K562 (cell line): ENCODE measurements around the gene AGPAT1. TPM values are rescaled to one million over a fixed set of nuclear protein-coding genes. Genes with fewer than 3 reads are reported as not detected.

Experiments used
- CXXC5 ChIP-seq: fragments of 250-450 bp; sonication (Bioruptor Pico); IDR thresholded peaks from 2 replicates; pipeline ENCODE4 v1.8.0; 2022; ENCODE audit warnings: inconsistent platforms, mild to moderate bottlenecking, moderate library complexity
- EHMT2 ChIP-seq: fragments of 450-650 bp; IDR thresholded peaks from 2 replicates; pipeline ENCODE4 v1.6.1; 2018; ENCODE audit warnings: antibody characterized with exemption
- HNRNPLL ChIP-seq: fragments of 200-400 bp; formaldehyde crosslinking; IDR thresholded peaks from 2 replicates; pipeline ENCODE4 v1.6.1; 2017; ENCODE audit warnings: low read length, low read depth, mild to moderate bottlenecking; ENCODE audit not compliant: poor library complexity, severe bottlenecking
- LEF1 ChIP-seq: fragments of 450-650 bp; IDR thresholded peaks from 2 replicates; pipeline ENCODE4 v1.6.1; 2016; ENCODE audit warnings: mild to moderate bottlenecking
- POLR2G ChIP-seq: fragments of 200-400 bp; formaldehyde crosslinking; IDR thresholded peaks from 2 replicates; pipeline ENCODE4 v1.6.1; 2017; ENCODE audit warnings: low read depth, mild to moderate bottlenecking, antibody characterized with exemption, low read length, moderate library complexity
- POLR3A ChIP-seq: IDR thresholded peaks from 2 replicates; pipeline ENCODE4 v1.6.1; 2011; ENCODE audit warnings: borderline replicate concordance, mild to moderate bottlenecking, moderate library complexity; ENCODE audit not compliant: insufficient read length, insufficient read depth; ENCODE audit errors: extremely low read depth
- ZNF12 ChIP-seq: sonication (generic); formaldehyde crosslinking; IDR thresholded peaks from 2 replicates; pipeline ENCODE4 v1.4.0; 2020; ENCODE audit warnings: mild to moderate bottlenecking, missing genetic modification reagents
- ZNF695 ChIP-seq: fragments of 450-650 bp; formaldehyde crosslinking; IDR thresholded peaks from 2 replicates; pipeline ENCODE4 v1.4.0; 2020; ENCODE audit warnings: mild to moderate bottlenecking, moderate library complexity
- polyA plus RNA-seq, 8 experiments: library from polyadenylated mRNA; depleted of rRNA in 4 of 8; stranded (reverse) in 5 of 8; unstranded in 3 of 8; fragments of >200 nt; fragmentation: Nextera tagmentation in 2 of 8; fragmentation: Illumina TruSeq in 1 of 8; extraction: Ambion mirVana in 2 of 8; extraction: Trizol in 1 of 8; gene quantifications; 2 replicates each; pipeline versions ENCODE4 v1.2.1 to v1.2.3, GENCODE V29; 2011 to 2014; ENCODE audit warnings: inconsistent platforms in 1 of 8, missing spikeins in 1 of 8
- total RNA-seq, 7 experiments: library from RNA; depleted of rRNA in 6 of 7; stranded (reverse); fragments of >200 nt in 6 of 7; fragmentation: Illumina TruSeq in 2 of 7; extraction: Trizol in 2 of 7; gene quantifications; 2 replicates each; pipeline versions ENCODE4 v1.2.1 to v1.2.3, GENCODE V29; 2011 to 2021; ENCODE audit warnings: low replicate concordance in 1 of 7
- TF ChIP-seq, protein P1 (sequence below): fragments of 450-650 bp; IDR thresholded peaks from 2 replicates; pipeline ENCODE4 v1.6.1; 2016; ENCODE audit warnings: mild to moderate bottlenecking, moderate library complexity
- TF ChIP-seq, protein P2 (sequence below): IDR thresholded peaks from 2 replicates; pipeline ENCODE4 v1.6.1; 2011; ENCODE audit not compliant: insufficient read length; ENCODE audit errors: extremely low read depth
- TF ChIP-seq, protein P3 (sequence below), 2 experiments: fragments of 450-650 bp; IDR thresholded peaks; 2 replicates each; pipeline ENCODE4 v1.6.1; 2016
- TF ChIP-seq, protein P4 (sequence below): fragments of 450-650 bp; formaldehyde crosslinking; IDR thresholded peaks from 2 replicates; pipeline ENCODE4 v1.4.0; 2020; ENCODE audit warnings: mild to moderate bottlenecking

Gene AGPAT1
- total and polyA plus RNA-seq, 9 of the 15 experiments (the other 6 are each of a cell fraction or from before 2014, with no cell fraction given), result 37.9 to 176 (median 69.4) TPM

DNA sequence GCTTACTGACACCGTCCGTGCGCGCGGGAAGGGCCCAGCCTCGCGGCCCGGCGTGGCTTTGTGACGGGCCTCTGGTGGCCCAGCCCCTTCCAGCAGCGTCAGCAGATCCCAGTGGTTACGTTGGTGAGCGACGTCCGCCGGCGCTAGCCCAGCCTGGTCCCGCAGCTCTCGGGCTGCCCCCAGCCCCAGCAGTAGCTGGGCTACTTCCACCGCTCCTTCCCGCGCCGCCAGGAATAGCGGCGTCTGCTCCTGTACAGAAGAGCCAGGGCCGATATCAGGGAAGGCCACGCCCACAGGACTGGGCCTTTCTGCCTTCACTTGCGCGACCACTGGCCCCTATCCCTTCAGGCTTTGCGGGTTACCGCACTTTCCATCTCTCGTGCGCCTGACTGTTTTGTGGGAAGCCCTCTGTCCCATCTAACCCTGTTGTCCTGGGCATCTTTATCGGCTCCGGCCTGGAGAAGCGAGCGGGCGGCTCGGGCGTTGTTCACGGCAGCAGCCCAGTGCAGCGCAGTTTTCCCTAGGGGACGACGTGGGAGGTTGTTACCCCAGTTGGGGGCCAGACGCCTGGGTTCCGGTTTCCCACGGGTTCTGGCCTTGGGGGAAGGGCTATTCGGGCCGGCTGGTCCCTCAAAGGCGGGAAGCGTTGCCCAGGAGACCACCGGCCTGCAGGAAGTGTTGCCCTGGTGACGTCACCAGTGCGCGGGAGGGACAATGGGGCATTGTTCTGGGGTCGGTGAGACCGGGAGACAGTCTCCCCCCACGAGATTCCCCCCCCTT lies 20.2 kb upstream of the AGPAT1 start (continued):
- TF ChIP-seq, protein P1, sequence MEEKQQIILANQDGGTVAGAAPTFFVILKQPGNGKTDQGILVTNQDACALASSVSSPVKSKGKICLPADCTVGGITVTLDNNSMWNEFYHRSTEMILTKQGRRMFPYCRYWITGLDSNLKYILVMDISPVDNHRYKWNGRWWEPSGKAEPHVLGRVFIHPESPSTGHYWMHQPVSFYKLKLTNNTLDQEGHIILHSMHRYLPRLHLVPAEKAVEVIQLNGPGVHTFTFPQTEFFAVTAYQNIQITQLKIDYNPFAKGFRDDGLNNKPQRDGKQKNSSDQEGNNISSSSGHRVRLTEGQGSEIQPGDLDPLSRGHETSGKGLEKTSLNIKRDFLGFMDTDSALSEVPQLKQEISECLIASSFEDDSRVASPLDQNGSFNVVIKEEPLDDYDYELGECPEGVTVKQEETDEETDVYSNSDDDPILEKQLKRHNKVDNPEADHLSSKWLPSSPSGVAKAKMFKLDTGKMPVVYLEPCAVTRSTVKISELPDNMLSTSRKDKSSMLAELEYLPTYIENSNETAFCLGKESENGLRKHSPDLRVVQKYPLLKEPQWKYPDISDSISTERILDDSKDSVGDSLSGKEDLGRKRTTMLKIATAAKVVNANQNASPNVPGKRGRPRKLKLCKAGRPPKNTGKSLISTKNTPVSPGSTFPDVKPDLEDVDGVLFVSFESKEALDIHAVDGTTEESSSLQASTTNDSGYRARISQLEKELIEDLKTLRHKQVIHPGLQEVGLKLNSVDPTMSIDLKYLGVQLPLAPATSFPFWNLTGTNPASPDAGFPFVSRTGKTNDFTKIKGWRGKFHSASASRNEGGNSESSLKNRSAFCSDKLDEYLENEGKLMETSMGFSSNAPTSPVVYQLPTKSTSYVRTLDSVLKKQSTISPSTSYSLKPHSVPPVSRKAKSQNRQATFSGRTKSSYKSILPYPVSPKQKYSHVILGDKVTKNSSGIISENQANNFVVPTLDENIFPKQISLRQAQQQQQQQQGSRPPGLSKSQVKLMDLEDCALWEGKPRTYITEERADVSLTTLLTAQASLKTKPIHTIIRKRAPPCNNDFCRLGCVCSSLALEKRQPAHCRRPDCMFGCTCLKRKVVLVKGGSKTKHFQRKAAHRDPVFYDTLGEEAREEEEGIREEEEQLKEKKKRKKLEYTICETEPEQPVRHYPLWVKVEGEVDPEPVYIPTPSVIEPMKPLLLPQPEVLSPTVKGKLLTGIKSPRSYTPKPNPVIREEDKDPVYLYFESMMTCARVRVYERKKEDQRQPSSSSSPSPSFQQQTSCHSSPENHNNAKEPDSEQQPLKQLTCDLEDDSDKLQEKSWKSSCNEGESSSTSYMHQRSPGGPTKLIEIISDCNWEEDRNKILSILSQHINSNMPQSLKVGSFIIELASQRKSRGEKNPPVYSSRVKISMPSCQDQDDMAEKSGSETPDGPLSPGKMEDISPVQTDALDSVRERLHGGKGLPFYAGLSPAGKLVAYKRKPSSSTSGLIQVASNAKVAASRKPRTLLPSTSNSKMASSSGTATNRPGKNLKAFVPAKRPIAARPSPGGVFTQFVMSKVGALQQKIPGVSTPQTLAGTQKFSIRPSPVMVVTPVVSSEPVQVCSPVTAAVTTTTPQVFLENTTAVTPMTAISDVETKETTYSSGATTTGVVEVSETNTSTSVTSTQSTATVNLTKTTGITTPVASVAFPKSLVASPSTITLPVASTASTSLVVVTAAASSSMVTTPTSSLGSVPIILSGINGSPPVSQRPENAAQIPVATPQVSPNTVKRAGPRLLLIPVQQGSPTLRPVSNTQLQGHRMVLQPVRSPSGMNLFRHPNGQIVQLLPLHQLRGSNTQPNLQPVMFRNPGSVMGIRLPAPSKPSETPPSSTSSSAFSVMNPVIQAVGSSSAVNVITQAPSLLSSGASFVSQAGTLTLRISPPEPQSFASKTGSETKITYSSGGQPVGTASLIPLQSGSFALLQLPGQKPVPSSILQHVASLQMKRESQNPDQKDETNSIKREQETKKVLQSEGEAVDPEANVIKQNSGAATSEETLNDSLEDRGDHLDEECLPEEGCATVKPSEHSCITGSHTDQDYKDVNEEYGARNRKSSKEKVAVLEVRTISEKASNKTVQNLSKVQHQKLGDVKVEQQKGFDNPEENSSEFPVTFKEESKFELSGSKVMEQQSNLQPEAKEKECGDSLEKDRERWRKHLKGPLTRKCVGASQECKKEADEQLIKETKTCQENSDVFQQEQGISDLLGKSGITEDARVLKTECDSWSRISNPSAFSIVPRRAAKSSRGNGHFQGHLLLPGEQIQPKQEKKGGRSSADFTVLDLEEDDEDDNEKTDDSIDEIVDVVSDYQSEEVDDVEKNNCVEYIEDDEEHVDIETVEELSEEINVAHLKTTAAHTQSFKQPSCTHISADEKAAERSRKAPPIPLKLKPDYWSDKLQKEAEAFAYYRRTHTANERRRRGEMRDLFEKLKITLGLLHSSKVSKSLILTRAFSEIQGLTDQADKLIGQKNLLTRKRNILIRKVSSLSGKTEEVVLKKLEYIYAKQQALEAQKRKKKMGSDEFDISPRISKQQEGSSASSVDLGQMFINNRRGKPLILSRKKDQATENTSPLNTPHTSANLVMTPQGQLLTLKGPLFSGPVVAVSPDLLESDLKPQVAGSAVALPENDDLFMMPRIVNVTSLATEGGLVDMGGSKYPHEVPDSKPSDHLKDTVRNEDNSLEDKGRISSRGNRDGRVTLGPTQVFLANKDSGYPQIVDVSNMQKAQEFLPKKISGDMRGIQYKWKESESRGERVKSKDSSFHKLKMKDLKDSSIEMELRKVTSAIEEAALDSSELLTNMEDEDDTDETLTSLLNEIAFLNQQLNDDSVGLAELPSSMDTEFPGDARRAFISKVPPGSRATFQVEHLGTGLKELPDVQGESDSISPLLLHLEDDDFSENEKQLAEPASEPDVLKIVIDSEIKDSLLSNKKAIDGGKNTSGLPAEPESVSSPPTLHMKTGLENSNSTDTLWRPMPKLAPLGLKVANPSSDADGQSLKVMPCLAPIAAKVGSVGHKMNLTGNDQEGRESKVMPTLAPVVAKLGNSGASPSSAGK, result no peak; the same call in 1 of the 2 replicates
- TF ChIP-seq, protein P2, sequence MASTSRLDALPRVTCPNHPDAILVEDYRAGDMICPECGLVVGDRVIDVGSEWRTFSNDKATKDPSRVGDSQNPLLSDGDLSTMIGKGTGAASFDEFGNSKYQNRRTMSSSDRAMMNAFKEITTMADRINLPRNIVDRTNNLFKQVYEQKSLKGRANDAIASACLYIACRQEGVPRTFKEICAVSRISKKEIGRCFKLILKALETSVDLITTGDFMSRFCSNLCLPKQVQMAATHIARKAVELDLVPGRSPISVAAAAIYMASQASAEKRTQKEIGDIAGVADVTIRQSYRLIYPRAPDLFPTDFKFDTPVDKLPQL, result no peak
- no peak for TF ChIP-seq EHMT2
- peak; percentile 73 for TF ChIP-seq HNRNPLL
- no peak for TF ChIP-seq POLR3A
- peak; percentile 81; the same call in 1 of the 2 replicates for TF ChIP-seq ZNF12 (CRISPR knock-in tag)
- TF ChIP-seq POLR2G, result peak; percentile 97
- TF ChIP-seq ZNF695, result no peak
- TF ChIP-seq, protein P3, sequence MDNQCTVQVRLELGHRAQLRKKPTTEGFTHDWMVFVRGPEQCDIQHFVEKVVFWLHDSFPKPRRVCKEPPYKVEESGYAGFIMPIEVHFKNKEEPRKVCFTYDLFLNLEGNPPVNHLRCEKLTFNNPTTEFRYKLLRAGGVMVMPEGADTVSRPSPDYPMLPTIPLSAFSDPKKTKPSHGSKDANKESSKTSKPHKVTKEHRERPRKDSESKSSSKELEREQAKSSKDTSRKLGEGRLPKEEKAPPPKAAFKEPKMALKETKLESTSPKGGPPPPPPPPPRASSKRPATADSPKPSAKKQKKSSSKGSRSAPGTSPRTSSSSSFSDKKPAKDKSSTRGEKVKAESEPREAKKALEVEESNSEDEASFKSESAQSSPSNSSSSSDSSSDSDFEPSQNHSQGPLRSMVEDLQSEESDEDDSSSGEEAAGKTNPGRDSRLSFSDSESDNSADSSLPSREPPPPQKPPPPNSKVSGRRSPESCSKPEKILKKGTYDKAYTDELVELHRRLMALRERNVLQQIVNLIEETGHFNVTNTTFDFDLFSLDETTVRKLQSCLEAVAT (IDR thresholded peaks at IDR 0.05), result peak in 1 of 2 experiments; percentile 68; a peak in 1 of 4 replicates
- TF ChIP-seq, protein P4, sequence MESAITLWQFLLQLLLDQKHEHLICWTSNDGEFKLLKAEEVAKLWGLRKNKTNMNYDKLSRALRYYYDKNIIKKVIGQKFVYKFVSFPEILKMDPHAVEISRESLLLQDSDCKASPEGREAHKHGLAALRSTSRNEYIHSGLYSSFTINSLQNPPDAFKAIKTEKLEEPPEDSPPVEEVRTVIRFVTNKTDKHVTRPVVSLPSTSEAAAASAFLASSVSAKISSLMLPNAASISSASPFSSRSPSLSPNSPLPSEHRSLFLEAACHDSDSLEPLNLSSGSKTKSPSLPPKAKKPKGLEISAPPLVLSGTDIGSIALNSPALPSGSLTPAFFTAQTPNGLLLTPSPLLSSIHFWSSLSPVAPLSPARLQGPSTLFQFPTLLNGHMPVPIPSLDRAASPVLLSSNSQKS, result no peak
- TF ChIP-seq CXXC5 (CRISPR knock-in tag), result peak; percentile 98
- no peak; the same call in 1 of the 2 replicates for TF ChIP-seq LEF1
